GM12873 (cell line): ENCODE results near the gene AKR1C2.

Experiments used
- TF ChIP-seq, protein P1 (sequence below): IDR thresholded peaks from 2 replicates; pipeline ENCODE4 v1.5.1; 2012; ENCODE audit warnings: low read depth, mild to moderate bottlenecking, moderate library complexity, low read length, control low read depth; ENCODE audit not compliant: insufficient read depth; ENCODE audit errors: missing control alignments

The AKR1C2 gene

DNA sequence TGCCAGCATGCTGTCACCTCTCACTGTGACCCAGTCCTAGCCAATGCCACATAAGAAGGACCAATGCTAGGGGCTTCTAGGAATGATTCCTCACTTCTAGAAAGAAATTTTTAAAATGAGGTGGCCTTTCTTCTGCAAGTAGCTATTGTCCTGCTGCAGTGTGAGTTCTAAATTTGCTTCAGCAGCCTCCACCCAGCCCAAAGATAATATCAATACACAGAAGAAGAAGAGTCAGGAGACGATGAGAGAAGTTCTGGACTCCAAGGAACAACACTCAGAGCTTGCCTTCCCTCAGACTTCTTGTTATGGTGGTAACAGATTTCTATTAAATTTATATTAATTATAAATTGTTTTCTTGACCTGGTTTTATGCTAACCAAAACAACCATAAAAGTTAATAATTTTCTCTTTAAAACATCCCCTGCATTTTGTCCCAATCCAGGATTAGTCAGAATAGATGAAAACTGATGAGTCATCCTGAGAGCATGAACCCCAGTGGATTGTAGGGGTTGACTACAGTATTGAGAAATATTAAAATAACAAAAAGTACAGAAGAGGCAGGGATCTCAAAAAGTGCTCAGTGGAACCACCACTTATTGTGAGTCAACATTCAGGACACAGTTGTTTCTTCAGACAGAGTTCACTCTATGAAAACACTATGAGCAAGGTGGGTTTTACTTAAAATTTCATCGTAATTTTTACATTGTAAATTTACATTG lies 29.6 kb upstream of the AKR1C2 start:
- TF ChIP-seq, protein P1, sequence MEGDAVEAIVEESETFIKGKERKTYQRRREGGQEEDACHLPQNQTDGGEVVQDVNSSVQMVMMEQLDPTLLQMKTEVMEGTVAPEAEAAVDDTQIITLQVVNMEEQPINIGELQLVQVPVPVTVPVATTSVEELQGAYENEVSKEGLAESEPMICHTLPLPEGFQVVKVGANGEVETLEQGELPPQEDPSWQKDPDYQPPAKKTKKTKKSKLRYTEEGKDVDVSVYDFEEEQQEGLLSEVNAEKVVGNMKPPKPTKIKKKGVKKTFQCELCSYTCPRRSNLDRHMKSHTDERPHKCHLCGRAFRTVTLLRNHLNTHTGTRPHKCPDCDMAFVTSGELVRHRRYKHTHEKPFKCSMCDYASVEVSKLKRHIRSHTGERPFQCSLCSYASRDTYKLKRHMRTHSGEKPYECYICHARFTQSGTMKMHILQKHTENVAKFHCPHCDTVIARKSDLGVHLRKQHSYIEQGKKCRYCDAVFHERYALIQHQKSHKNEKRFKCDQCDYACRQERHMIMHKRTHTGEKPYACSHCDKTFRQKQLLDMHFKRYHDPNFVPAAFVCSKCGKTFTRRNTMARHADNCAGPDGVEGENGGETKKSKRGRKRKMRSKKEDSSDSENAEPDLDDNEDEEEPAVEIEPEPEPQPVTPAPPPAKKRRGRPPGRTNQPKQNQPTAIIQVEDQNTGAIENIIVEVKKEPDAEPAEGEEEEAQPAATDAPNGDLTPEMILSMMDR: no peak

DNA sequence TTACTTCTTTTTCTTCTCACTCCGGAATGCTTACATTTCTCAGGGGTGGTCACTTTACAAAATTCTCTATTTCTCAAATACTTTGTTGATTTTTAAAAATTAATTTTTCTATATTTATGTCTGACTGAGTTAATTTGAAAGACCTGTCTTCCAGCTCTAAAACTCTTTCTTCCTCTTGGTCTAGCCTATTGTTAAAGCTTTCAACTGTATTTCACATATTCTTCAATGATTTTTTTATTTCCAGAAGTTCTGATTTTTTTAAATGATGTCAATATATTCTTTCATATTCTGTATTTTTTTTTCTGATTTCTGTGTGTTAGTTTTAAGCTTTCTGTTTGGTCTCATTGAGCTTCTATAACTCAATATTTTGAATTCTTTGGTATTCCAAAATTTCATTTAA lies 27.3 kb upstream of the AKR1C2 start:
- TF ChIP-seq, protein P1: no peak

DNA sequence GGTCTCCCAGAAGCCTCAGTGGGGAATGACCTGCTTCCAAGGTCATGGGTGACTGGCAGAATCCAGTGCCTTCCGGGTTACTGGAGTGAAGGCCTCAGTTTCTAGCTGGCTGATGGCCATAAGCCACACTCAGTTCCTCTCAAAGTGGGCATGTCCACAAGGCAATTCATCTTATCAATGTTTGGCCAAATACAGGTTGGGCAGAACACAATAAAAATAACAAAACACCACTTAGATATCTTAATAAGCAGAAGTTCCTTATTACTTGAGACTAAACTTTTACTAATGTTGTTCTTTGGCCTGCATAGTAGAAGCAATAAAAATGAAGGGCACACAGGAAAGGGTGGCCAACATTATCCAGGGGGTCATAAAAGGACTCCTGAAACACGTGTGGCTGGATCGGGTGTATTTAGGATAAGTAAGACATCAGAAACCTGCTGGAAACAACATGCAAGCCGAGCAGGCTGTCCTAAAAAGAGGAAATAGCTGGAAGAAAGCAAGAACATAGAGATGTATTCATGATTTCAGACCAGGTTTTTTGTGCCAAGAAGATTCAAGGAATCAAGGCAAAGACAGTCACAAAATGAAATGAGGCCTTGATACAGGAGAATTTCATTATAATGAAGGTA lies 19.6 kb upstream of the AKR1C2 start:
- TF ChIP-seq, protein P1: no peak

DNA sequence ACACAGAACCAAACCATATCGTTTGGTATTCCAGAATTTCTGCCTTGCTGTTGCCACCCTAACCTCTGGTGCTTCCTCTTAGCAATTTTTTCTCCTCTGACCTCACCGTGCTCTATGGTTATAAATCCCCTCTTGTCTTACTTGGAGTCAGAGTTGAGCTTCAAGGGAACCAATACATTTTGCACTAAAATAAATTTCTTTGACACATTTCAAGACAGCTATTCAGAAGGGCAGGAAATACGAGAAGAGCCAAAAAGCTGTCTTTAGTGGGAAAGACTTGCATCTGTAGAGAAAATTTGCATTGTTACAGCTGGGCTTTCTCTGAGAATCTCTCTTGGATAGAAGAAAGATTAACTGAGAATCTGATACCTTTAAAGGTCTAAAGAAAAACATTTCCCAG lies 14.5 kb upstream of the AKR1C2 start:
- TF ChIP-seq, protein P1: no peak

DNA sequence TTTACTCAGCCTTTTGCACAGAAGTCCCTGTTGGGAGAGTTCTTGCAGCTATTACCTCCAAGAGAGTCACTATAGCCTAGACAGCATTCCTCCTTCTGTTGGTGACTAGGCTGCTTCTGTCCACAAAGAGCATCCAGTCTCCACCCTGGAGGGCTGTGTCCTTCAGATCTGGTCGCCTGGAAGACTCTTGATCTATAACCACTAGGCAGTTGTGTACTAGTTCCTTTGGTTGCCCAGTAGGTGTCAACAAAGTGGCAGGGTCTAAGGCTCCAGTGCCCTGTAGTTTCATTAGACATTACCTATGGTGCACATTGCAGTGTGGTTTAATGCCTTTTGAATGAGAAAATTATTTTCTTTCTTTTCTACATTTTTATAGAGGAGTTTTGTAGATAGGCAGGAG lies 11.3 kb upstream of the AKR1C2 start:
- TF ChIP-seq, protein P1: no peak

DNA sequence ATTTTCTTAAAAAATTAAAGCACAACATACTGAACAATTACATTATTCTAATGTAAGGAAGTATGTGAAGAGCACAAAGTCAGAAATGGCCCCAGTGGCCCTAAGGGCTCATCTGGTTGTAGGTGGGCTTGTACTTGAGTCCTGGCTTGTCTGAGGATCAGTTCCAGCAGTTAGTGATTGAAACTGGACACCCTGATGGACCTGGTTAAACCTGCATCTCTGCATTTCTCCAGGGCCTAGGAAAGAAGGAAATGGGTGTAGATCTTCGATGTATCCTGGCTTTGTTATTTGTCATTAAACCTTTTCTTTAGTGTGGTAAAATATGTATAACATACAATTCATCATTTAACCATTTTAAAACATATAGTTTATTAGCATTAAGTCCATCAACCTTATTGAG lies 9.7 kb upstream of the AKR1C2 start:
- TF ChIP-seq, protein P1: no peak

DNA sequence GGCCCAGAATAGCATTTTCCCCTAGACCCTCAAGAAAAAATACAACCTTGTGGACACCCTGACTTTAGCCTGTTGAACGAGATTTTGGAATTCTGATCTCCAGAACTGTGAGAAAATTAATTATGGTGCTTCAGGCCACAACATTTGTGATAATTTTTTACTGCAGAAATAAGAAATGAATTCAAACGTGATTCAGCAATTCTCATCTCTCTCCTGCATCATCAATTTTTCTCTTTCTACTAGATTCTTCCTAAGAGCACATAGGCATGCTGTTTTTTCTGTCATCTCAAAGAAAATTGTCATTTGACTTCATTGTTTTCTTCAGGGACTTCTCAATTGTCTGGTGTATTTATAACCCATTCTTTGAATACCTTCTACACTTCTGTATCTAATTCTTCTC lies 8.9 kb upstream of the AKR1C2 start:
- TF ChIP-seq, protein P1: no peak
